Measurements from ENCODE around the gene MYOG.

DNA sequence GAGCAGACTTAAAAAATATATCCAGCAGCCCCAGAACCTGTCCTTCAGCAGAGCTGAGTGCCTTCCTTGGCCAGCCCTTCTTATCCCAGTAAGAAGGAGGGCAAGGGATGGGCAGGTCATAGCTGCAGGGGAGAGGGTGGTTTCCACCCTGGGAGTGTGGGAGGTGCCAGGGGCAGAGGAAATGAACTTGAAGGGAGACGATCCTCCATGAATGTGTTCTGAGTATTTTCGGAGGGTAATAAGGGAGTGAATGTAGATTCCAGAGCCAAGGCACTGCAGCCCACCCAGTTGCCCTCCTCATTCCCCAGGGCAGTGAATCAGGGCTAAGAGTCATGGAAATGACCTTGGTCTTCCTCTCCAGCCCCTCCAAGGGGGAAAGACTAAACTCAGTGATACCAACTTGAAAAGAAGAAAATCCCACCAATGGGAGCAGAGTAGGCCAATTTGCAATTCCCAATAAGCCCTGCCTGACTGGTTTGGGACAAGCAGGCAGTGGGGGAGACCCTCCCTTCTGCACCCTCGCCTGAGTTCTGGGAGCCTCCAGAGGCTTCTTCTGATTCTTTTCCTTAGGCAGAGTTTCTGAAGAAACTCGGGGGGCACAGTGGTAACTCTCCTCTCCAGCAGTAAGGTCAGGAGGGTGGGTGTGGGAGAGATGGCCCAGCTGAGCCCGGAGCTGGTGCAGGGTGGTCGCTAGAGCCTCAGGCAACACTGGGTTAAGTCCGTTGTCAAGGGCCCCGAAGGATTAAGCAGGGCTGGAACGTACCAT lies 4.2 kb downstream of the MYOG start:
- TF ChIP-seq CTCF (IDR thresholded peaks at IDR 0.05 in 4 of 5, conservative IDR thresholded peaks at IDR 0.05 in 1 of 5), result no peak
- TF ChIP-seq POLR2A (IDR thresholded peaks at IDR 0.05), result no peak
